Urothelium cell line (cell line): ENCODE data around the gene ATP5PB.

Source experiments
- DNase-seq: peaks from one replicate; pipeline ENCODE4 v3.0.0; 2011; ENCODE audit warnings: low spot score, mixed read lengths
- FAIRE-seq: peaks from 2 replicates; lab custom pipeline; 2011; peaks lifted over from hg19 to GRCh38; lab: Jason Lieb, UNC

The ATP5PB gene

GRCh38 chr1:111448918-111449702 is at the start of gene ATP5PB, which contains the start of gene WDR77:
TSS of gene ATP5PB (plus strand) at chr1:111449464. CDS start at chr1:111449542, 78 bp downstream.
TSS of gene WDR77 (minus strand) at chr1:111449256. CDS start at chr1:111449169, 87 bp downstream.
- DNase-seq: peak; percentile 100
- FAIRE-seq: peak; percentile 80

GRCh38 chr1:111399792-111400610 is 49.3 kb upstream of the ATP5PB start:
- DNase-seq (peak; percentile 61), FAIRE-seq (no peak)

GRCh38 chr1:111402083-111402482 is 47.2 kb upstream of the ATP5PB start:
- no peak for DNase-seq
- FAIRE-seq: no peak

- FAIRE-seq (peak; percentile 27), DNase-seq (no peak)
Observed at GRCh38 chr1:111404588-111404987, 44.7 kb upstream of the ATP5PB start.

GRCh38 chr1:111406321-111406768 is 42.9 kb upstream of the ATP5PB start:
- no peak for FAIRE-seq
- no peak for DNase-seq

GRCh38 chr1:111407301-111407700 is 42.0 kb upstream of the ATP5PB start:
- DNase-seq (no peak), FAIRE-seq (no peak)

GRCh38 chr1:111412839-111413238 is 36.4 kb upstream of the ATP5PB start:
- peak; percentile 9 for FAIRE-seq

GRCh38 chr1:111414756-111415155 is 34.5 kb upstream of the ATP5PB start:
- FAIRE-seq (no peak), DNase-seq (no peak)

More at GRCh38 chr1:111412839-111413238, 36.4 kb upstream of the ATP5PB start:
- no peak for DNase-seq

GRCh38 chr1:111415461-111415860 is 33.8 kb upstream of the ATP5PB start:
- DNase-seq (no peak), FAIRE-seq (no peak)

- DNase-seq (no peak), FAIRE-seq (no peak)
Observed at GRCh38 chr1:111417755-111418154, 31.5 kb upstream of the ATP5PB start.

GRCh38 chr1:111419037-111419436 is 30.2 kb upstream of the ATP5PB start:
- no peak for FAIRE-seq

GRCh38 chr1:111420377-111420776 is 28.9 kb upstream of the ATP5PB start:
- no peak for FAIRE-seq

More at GRCh38 chr1:111419037-111419436, 30.2 kb upstream of the ATP5PB start:
- DNase-seq: no peak

GRCh38 chr1:111422546-111423391 is 26.5 kb upstream of the ATP5PB start:
- FAIRE-seq (no peak), DNase-seq (peak; percentile 17)

More at GRCh38 chr1:111420377-111420776, 28.9 kb upstream of the ATP5PB start:
- no peak for DNase-seq

GRCh38 chr1:111424281-111424680 is 25.0 kb upstream of the ATP5PB start:
- FAIRE-seq (no peak), DNase-seq (no peak)

- no peak for FAIRE-seq
- no peak for DNase-seq
Observed at GRCh38 chr1:111436726-111437125, 12.5 kb upstream of the ATP5PB start.

GRCh38 chr1:111439461-111440351 is 9.6 kb upstream of the ATP5PB start:
- FAIRE-seq (no peak), DNase-seq (no peak)

- no peak for FAIRE-seq
- DNase-seq: peak; percentile 42
Observed at GRCh38 chr1:111441573-111442192, 7.6 kb upstream of the ATP5PB start.

GRCh38 chr1:111442457-111442856 is 6.8 kb upstream of the ATP5PB start:
- FAIRE-seq: no peak

GRCh38 chr1:111444031-111444430 is 5.2 kb upstream of the ATP5PB start:
- FAIRE-seq (no peak), DNase-seq (no peak)

More at GRCh38 chr1:111442457-111442856, 6.8 kb upstream of the ATP5PB start:
- DNase-seq: no peak
